ENCODE data around the gene POLRMT.

The POLRMT gene

DNA sequence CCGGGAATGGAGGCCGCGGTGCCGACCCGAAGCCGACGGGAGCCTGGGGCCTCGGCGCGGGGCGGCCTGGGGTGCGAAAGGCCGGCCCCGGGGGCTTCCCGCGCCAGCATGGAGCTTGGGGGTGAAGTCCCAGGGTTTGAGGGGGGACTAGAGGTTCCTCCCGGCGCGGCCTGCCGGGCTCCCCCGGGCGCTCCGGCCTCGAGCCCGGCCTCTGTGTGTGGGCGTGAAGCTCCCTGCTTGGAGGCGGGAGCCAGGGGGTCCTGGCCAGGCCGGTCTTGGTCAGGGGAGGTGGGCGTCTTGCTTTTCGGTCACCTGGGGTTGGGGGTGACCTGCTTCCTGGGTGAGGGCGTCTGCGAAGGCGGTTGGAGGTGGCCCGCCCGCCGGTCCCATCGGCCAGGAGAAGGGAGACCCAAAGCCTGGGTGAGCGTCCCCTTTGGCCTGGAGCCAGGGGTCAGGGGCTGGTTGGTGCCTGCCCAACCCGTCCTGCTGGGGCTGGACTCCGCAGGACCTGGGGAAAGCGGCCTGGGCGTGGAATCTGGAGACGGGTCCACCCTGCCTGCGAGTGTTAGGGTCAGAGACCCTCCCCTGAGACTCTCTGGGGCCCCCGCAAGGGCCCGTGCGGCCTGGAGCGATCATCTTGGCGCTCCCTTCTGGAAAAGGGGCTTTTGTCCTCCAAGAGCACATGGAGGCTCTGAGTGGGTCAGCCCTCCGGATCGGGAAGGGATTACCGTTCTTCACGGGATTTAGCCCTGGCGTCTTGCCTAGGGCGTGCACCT lies 60.4 kb downstream of the POLRMT start (continued):
- no peak for TF ChIP-seq ZNF114 (tag by site-specific recombination; IDR thresholded peaks at IDR 0.05)
- no peak for TF ChIP-seq ZNF19 (tag by site-specific recombination; IDR thresholded peaks at IDR 0.05; ENCODE audit: low read depth)
- TF ChIP-seq ZNF23 (tag by site-specific recombination; IDR thresholded peaks at IDR 0.05; ENCODE audit: borderline replicate concordance) = no peak
- TF ChIP-seq ZNF16 (tag by site-specific recombination; IDR thresholded peaks at IDR 0.05; ENCODE audit: low read depth) = no peak
- TF ChIP-seq ZNF626 (tag by site-specific recombination; IDR thresholded peaks at IDR 0.05) = no peak
- TF ChIP-seq KLF8 (tag by site-specific recombination; IDR thresholded peaks at IDR 0.05) = no peak
- TF ChIP-seq, protein P1, sequence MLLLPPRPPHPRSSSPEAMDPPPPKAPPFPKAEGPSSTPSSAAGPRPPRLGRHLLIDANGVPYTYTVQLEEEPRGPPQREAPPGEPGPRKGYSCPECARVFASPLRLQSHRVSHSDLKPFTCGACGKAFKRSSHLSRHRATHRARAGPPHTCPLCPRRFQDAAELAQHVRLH (tag by site-specific recombination; IDR thresholded peaks at IDR 0.05) = no peak
- no peak for TF ChIP-seq ZNF211 (tag by site-specific recombination; IDR thresholded peaks at IDR 0.05; ENCODE audit: low read depth)
- no peak for TF ChIP-seq WT1 (tag by site-specific recombination; IDR thresholded peaks at IDR 0.05)
- TF ChIP-seq ZFP69B (tag by site-specific recombination; IDR thresholded peaks at IDR 0.05) = no peak
- TF ChIP-seq MZF1 (tag by site-specific recombination; IDR thresholded peaks at IDR 0.05; ENCODE audit: borderline replicate concordance) = no peak
- TF ChIP-seq SALL2 (tag by site-specific recombination; IDR thresholded peaks at IDR 0.05; ENCODE audit: borderline replicate concordance) = no peak
- TF ChIP-seq, protein P2, sequence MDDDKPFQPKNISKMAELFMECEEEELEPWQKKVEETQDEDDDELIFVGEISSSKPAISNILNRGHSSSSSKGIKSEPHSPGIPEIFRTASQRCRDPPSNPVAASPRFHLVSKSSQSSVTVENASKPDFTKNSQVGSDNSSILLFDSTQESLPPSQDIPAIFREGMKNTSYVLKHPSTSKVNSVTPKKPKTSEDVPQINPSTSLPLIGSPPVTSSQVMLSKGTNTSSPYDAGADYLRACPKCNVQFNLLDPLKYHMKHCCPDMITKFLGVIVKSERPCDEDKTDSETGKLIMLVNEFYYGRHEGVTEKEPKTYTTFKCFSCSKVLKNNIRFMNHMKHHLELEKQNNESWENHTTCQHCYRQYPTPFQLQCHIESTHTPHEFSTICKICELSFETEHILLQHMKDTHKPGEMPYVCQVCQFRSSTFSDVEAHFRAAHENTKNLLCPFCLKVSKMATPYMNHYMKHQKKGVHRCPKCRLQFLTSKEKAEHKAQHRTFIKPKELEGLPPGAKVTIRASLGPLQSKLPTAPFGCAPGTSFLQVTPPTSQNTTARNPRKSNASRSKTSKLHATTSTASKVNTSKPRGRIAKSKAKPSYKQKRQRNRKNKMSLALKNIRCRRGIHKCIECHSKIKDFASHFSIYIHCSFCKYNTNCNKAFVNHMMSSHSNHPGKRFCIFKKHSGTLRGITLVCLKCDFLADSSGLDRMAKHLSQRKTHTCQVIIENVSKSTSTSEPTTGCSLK (tag by site-specific recombination; IDR thresholded peaks at IDR 0.05) = no peak
- TF ChIP-seq, protein P3, sequence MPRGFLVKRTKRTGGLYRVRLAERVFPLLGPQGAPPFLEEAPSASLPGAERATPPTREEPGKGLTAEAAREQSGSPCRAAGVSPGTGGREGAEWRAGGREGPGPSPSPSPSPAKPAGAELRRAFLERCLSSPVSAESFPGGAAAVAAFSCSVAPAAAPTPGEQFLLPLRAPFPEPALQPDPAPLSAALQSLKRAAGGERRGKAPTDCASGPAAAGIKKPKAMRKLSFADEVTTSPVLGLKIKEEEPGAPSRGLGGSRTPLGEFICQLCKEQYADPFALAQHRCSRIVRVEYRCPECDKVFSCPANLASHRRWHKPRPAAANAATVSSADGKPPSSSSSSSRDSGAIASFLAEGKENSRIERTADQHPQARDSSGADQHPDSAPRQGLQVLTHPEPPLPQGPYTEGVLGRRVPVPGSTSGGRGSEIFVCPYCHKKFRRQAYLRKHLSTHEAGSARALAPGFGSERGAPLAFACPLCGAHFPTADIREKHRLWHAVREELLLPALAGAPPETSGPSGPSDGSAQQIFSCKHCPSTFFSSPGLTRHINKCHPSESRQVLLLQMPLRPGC (tag by site-specific recombination; IDR thresholded peaks at IDR 0.05) = no peak
- TF ChIP-seq GLIS1 (tag by site-specific recombination; IDR thresholded peaks at IDR 0.05) = no peak
- peak; percentile 74 for TF ChIP-seq ZFHX2 (tag by site-specific recombination; conservative IDR thresholded peaks at IDR 0.05)
- TF ChIP-seq FEZF1 (tag by site-specific recombination; IDR thresholded peaks at IDR 0.05) = no peak
- no peak for TF ChIP-seq ZNF2 (tag by site-specific recombination; IDR thresholded peaks at IDR 0.05)
- TF ChIP-seq ZNF138 (tag by site-specific recombination; IDR thresholded peaks at IDR 0.05; ENCODE audit: borderline replicate concordance) = no peak
- no peak for TF ChIP-seq ZNF623 (tag by site-specific recombination; IDR thresholded peaks at IDR 0.05)
- no peak for TF ChIP-seq ZNF624 (tag by site-specific recombination; IDR thresholded peaks at IDR 0.05)
- TF ChIP-seq HOXC10 (CRISPR knock-in tag; IDR thresholded peaks at IDR 0.05) = no peak
- no peak for TF ChIP-seq ZNF501 (tag by site-specific recombination; IDR thresholded peaks at IDR 0.05)
- no peak for TF ChIP-seq ZNF324 (tag by site-specific recombination; IDR thresholded peaks at IDR 0.05)
- no peak for TF ChIP-seq ZNF391 (tag by site-specific recombination; IDR thresholded peaks at IDR 0.05; ENCODE audit: borderline replicate concordance, low read depth)
- TF ChIP-seq ZNF76 (tag by site-specific recombination; IDR thresholded peaks at IDR 0.05; ENCODE audit: borderline replicate concordance, low read depth) = no peak
- no peak for TF ChIP-seq ZNF560 (tag by site-specific recombination; IDR thresholded peaks at IDR 0.05; ENCODE audit: borderline replicate concordance)
- no peak for TF ChIP-seq ZNF514 (tag by site-specific recombination; IDR thresholded peaks at IDR 0.05)
- no peak for TF ChIP-seq KLF16 (tag by site-specific recombination; IDR thresholded peaks at IDR 0.05)
- TF ChIP-seq, protein P4, sequence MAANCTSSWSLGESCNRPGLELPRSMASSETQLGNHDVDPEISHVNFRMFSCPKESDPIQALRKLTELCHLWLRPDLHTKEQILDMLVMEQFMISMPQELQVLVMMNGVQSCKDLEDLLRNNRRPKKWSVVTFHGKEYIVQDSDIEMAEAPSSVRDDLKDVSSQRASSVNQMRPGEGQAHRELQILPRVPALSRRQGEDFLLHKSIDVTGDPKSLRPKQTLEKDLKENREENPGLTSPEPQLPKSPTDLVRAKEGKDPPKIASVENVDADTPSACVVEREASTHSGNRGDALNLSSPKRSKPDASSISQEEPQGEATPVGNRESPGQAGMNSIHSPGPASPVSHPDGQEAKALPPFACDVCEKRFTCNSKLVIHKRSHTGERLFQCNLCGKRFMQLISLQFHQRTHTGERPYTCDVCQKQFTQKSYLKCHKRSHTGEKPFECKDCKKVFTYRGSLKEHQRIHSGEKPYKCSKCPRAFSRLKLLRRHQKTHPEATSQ (tag by site-specific recombination; IDR thresholded peaks at IDR 0.05) = no peak
- TF ChIP-seq EGR2 (tag by site-specific recombination; IDR thresholded peaks at IDR 0.05; ENCODE audit: low read depth) = peak; percentile 55
- no peak for TF ChIP-seq ZNF354C (tag by site-specific recombination; IDR thresholded peaks at IDR 0.05; ENCODE audit: borderline replicate concordance, low read depth)
- TF ChIP-seq ZNF202 (tag by site-specific recombination; IDR thresholded peaks at IDR 0.05; ENCODE audit: borderline replicate concordance) = no peak
- TF ChIP-seq ZNF843 (tag by site-specific recombination; IDR thresholded peaks at IDR 0.05) = no peak
